ENCODE measurements around the gene TRPM2.

Gene TRPM2

DNA sequence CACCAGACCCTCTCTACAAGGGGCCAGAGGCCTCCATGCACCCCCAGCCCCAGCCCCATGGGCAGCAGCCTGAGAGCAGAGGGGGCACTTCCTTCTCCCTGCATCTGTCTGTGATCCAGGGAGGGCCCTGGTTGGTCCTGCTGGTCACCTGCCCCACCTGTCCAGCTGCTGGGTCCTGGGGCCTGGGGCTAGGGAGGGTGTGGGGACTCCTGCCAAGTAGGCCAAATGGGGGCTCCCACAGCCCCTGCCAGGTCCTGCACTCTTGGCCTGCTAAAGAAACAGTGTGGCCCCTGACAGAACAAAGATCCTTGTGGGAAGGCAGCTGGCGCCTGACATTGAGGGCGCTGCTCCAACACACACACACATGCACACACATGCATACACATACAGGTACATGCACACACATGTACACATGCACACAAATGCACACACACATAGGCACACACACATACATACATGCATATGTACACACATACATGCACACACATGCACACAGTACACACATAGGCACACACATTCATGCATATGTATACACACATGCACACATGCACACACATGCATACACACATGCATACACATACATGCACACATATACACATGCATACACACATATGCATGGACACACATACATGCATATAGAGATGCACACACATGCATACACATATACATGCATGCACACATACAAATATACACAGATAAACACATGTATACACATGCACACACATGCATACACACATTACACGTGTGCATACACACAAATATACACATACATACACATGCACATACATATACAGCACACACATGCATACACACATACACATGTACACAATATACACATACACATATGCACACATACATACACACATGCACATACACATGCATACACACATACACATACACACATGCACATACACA is 49.9 kb downstream of the TRPM2 start:
- TF ChIP-seq, protein P1, sequence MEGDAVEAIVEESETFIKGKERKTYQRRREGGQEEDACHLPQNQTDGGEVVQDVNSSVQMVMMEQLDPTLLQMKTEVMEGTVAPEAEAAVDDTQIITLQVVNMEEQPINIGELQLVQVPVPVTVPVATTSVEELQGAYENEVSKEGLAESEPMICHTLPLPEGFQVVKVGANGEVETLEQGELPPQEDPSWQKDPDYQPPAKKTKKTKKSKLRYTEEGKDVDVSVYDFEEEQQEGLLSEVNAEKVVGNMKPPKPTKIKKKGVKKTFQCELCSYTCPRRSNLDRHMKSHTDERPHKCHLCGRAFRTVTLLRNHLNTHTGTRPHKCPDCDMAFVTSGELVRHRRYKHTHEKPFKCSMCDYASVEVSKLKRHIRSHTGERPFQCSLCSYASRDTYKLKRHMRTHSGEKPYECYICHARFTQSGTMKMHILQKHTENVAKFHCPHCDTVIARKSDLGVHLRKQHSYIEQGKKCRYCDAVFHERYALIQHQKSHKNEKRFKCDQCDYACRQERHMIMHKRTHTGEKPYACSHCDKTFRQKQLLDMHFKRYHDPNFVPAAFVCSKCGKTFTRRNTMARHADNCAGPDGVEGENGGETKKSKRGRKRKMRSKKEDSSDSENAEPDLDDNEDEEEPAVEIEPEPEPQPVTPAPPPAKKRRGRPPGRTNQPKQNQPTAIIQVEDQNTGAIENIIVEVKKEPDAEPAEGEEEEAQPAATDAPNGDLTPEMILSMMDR (IDR thresholded peaks at IDR 0.05): no peak

- TF ChIP-seq, protein P1 (IDR thresholded peaks at IDR 0.05): no peak
Measured at GRCh38 chr21:44405091-44405947, 51.9 kb downstream of the TRPM2 start.

GRCh38 chr21:44405948-44406872 is 52.8 kb downstream of the TRPM2 start:
- TF ChIP-seq, protein P1 (IDR thresholded peaks at IDR 0.05): no peak

- TF ChIP-seq, protein P1 (IDR thresholded peaks at IDR 0.05): no peak
Measured at GRCh38 chr21:44406953-44407352, 53.5 kb downstream of the TRPM2 start.

- TF ChIP-seq, protein P1 (IDR thresholded peaks at IDR 0.05): no peak
Measured at GRCh38 chr21:44407493-44407892, 54.1 kb downstream of the TRPM2 start.

DNA sequence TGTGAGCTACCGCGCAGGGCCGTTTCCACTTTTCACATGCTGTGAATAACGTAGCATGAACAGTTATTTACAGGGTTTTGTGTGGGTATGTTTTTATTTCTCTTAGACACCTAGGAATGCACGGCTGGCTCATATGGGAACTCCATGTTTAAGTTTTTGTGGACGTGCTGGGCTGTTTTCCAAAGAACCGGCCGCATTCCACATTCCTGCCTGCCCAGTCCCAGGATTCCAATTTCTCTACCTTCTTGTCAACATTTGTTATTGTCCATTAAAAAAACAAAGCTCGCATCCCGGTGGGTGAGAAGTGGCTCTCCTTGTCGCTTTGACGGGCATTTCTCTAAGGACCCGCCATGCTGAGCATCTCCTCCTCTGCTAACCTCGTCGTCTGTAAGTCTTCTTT is 54.8 kb downstream of the TRPM2 start:
- TF ChIP-seq, protein P1 (IDR thresholded peaks at IDR 0.05): no peak
